HepG2 (cell line): Measurements from ENCODE around the gene TDP2.

ENCODE experiments used
- ARHGAP35 ChIP-seq: sonication (generic); formaldehyde crosslinking; IDR thresholded peaks from 2 replicates; pipeline ENCODE4 v1.9.0; 2022; ENCODE audit warnings: mild to moderate bottlenecking, inconsistent platforms, moderate library complexity, missing genetic modification reagents, borderline replicate concordance
- EZH2 ChIP-seq: conservative IDR thresholded peaks from 2 replicates; pipeline ENCODE4 v1.6.1; 2012; ENCODE audit warnings: mild to moderate bottlenecking, low read depth, low read length, moderate library complexity
- MTA1 ChIP-seq: sonication (generic); formaldehyde crosslinking; IDR thresholded peaks from 2 replicates; pipeline ENCODE4 v1.4.0; 2020; ENCODE audit warnings: missing genetic modification reagents, mild to moderate bottlenecking, borderline replicate concordance
- PBX3 ChIP-seq: sonication (generic); formaldehyde crosslinking; IDR thresholded peaks from 2 replicates; pipeline ENCODE4 v1.8.1; 2023; ENCODE audit warnings: missing genetic modification reagents, inconsistent platforms, borderline replicate concordance
- REST ChIP-seq, 2 experiments: IDR thresholded peaks; 2 replicates each; pipeline ENCODE4 v1.6.1; 2011 to 2012; ENCODE audit warnings: low read length in 2 of 2, borderline replicate concordance in 1 of 2, low read depth in 1 of 2, mild to moderate bottlenecking in 1 of 2, moderate library complexity in 1 of 2
- SMARCC2 ChIP-seq: fragments of 450-650 bp; IDR thresholded peaks from 2 replicates; pipeline ENCODE4 v1.6.1; 2017; ENCODE audit warnings: antibody characterized with exemption, mild to moderate bottlenecking
- SNRNP70 ChIP-seq: fragments of 200-400 bp; formaldehyde crosslinking; IDR thresholded peaks from 2 replicates; pipeline ENCODE4 v1.6.1; 2017; ENCODE audit warnings: mild to moderate bottlenecking, low read depth, low read length, moderate library complexity
- SRSF9 ChIP-seq: fragments of 200-400 bp; formaldehyde crosslinking; IDR thresholded peaks from 2 replicates; pipeline ENCODE4 v1.6.1; 2018; ENCODE audit warnings: borderline replicate concordance, mild to moderate bottlenecking, low read depth, low read length; ENCODE audit not compliant: insufficient read depth, poor library complexity, severe bottlenecking
- ZHX1 ChIP-seq: sonication (generic); formaldehyde crosslinking; IDR thresholded peaks from 2 replicates; pipeline ENCODE4 v1.8.1; 2022; ENCODE audit warnings: low read depth, mild to moderate bottlenecking, missing genetic modification reagents
- ZNF20 ChIP-seq: sonication (generic); formaldehyde crosslinking; IDR thresholded peaks from 2 replicates; pipeline ENCODE4 v1.4.0; 2020; ENCODE audit warnings: mild to moderate bottlenecking, moderate library complexity, missing genetic modification reagents
- TF ChIP-seq, protein P1 (sequence below): sonication (generic); formaldehyde crosslinking; IDR thresholded peaks from 2 replicates; pipeline ENCODE4 v1.5.0; 2020; ENCODE audit warnings: mild to moderate bottlenecking, missing genetic modification reagents, moderate library complexity

GRCh38 chr6:24694198-24694597, 27.5 kb upstream of the TDP2 start:
- no peak for TF ChIP-seq ZHX1 (CRISPR knock-in tag)
- no peak for TF ChIP-seq SNRNP70
- no peak for TF ChIP-seq SMARCC2
- TF ChIP-seq PBX3 (CRISPR knock-in tag), result no peak
- TF ChIP-seq, protein P1, sequence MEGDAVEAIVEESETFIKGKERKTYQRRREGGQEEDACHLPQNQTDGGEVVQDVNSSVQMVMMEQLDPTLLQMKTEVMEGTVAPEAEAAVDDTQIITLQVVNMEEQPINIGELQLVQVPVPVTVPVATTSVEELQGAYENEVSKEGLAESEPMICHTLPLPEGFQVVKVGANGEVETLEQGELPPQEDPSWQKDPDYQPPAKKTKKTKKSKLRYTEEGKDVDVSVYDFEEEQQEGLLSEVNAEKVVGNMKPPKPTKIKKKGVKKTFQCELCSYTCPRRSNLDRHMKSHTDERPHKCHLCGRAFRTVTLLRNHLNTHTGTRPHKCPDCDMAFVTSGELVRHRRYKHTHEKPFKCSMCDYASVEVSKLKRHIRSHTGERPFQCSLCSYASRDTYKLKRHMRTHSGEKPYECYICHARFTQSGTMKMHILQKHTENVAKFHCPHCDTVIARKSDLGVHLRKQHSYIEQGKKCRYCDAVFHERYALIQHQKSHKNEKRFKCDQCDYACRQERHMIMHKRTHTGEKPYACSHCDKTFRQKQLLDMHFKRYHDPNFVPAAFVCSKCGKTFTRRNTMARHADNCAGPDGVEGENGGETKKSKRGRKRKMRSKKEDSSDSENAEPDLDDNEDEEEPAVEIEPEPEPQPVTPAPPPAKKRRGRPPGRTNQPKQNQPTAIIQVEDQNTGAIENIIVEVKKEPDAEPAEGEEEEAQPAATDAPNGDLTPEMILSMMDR (CRISPR knock-in tag), result no peak
- no peak for TF ChIP-seq EZH2
- TF ChIP-seq ARHGAP35 (CRISPR knock-in tag), result no peak
- TF ChIP-seq REST (IDR thresholded peaks at IDR 0.05; ENCODE audit: borderline replicate concordance in 1 of 2, low read depth in 1 of 2, low read length in 2 of 2), result no peak
- TF ChIP-seq MTA1, result no peak
- no peak for TF ChIP-seq SRSF9
- no peak for TF ChIP-seq ZNF20 (CRISPR knock-in tag)
